CD4-positive, alpha-beta T cell treated with Interferon alpha-2 for 1 hour (primary cell): ENCODE results near the gene ERCC6L2.

ENCODE experiments used
- DNase-seq, 2 donors: peaks; one replicate each; pipeline ENCODE4 v3.0.0-alpha.2; 2020 to 2022

Gene ERCC6L2

GRCh38 chr9:95875305-95876137 lies at the start of gene ERCC6L2:
ERCC6L2 (plus strand) TSS chr9:95875691; CDS start chr9:95876039, 348 bp downstream.
- DNase-seq = peak; percentile 94 to 95

- no peak for DNase-seq
These were observed 49.2 kb upstream of the ERCC6L2 start for GRCh38 chr9:95826183-95826838.

- no peak for DNase-seq
These were observed 44.7 kb upstream of the ERCC6L2 start for GRCh38 chr9:95830768-95831167.

GRCh38 chr9:95831810-95832209 lies 43.7 kb upstream of the ERCC6L2 start:
- no peak for DNase-seq

GRCh38 chr9:95833546-95834178 lies 41.8 kb upstream of the ERCC6L2 start:
- DNase-seq = no peak

- no peak for DNase-seq
These were observed 41.1 kb upstream of the ERCC6L2 start for GRCh38 chr9:95834281-95834907.

GRCh38 chr9:95835393-95835792 lies 40.1 kb upstream of the ERCC6L2 start:
- no peak for DNase-seq

GRCh38 chr9:95836072-95836471 lies 39.4 kb upstream of the ERCC6L2 start:
- no peak for DNase-seq

- no peak for DNase-seq
These were observed 36.5 kb upstream of the ERCC6L2 start for GRCh38 chr9:95839012-95839411.

GRCh38 chr9:95840074-95840473 lies 35.4 kb upstream of the ERCC6L2 start:
- no peak for DNase-seq

- no peak for DNase-seq
These were observed 34.1 kb upstream of the ERCC6L2 start for GRCh38 chr9:95841377-95841776.

- DNase-seq = no peak
These were observed 29.7 kb upstream of the ERCC6L2 start for GRCh38 chr9:95845751-95846150.

GRCh38 chr9:95848764-95849163 lies 26.7 kb upstream of the ERCC6L2 start:
- DNase-seq = no peak

GRCh38 chr9:95852059-95853032 lies 23.1 kb upstream of the ERCC6L2 start:
- DNase-seq = no peak

- no peak for DNase-seq
These were observed 21.0 kb upstream of the ERCC6L2 start for GRCh38 chr9:95854386-95855020.

- DNase-seq = no peak
These were observed 19.5 kb upstream of the ERCC6L2 start for GRCh38 chr9:95855961-95856360.

- DNase-seq = no peak
These were observed 18.4 kb upstream of the ERCC6L2 start for GRCh38 chr9:95857124-95857523.

GRCh38 chr9:95857896-95858295 lies 17.6 kb upstream of the ERCC6L2 start:
- DNase-seq = no peak

GRCh38 chr9:95862343-95862742 lies 13.1 kb upstream of the ERCC6L2 start:
- no peak for DNase-seq

- DNase-seq = no peak
These were observed 10.5 kb upstream of the ERCC6L2 start for GRCh38 chr9:95864852-95865580.

- no peak for DNase-seq
These were observed 5.1 kb upstream of the ERCC6L2 start for GRCh38 chr9:95870352-95870751.
